ENCODE results near the gene POU3F3.

- TF ChIP-seq POLR2A (IDR thresholded peaks at IDR 0.05; ENCODE audit: low read depth, low read length), result no peak
- TF ChIP-seq POLR2AphosphoS5 (IDR thresholded peaks at IDR 0.05; ENCODE audit: low read depth, low read length), result no peak
- TF ChIP-seq TAF1 (IDR thresholded peaks at IDR 0.05; ENCODE audit: borderline replicate concordance, low read depth, low read length), result no peak
Observed at GRCh38 chr2:104863468-104864279, 9.8 kb downstream of the POU3F3 start.

Data from GM12892 (cell line).